Keratinocyte (primary cell): ENCODE data around the gene RNF144A. TPM values are rescaled to one million over a fixed set of nuclear protein-coding genes. Genes with fewer than 3 reads are reported as not detected.

Experiments
- DNase-seq: peaks from one replicate; pipeline ENCODE4 v3.0.0-alpha.2; 2011; ENCODE audit warnings: low read depth, missing footprints, low spot score
- FAIRE-seq: peaks from 2 replicates; lab custom pipeline; 2011; peaks lifted over from hg19 to GRCh38; lab: Jason Lieb, UNC
- H2AFZ ChIP-seq: 2 replicates; pipeline ENCODE4 v1.6.0; 2012; ENCODE audit warnings: low read length, control low read depth, inconsistent platforms; ENCODE audit not compliant: control insufficient read depth
- H3K27ac ChIP-seq: 2 replicates; pipeline ENCODE4 v1.5.1; 2011; ENCODE audit warnings: low read length; ENCODE audit not compliant: control insufficient read depth, insufficient read depth
- H3K27me3 ChIP-seq: 3 replicates; pipeline ENCODE4 v1.6.0; 2011; ENCODE audit warnings: low read length; ENCODE audit not compliant: control insufficient read depth, insufficient read depth; ENCODE audit errors: extremely low read depth
- H3K36me3 ChIP-seq, 2 experiments: 2 replicates in 1 of 2; 3 replicates in 1 of 2; pipeline ENCODE4 v1.5.1; 2011; ENCODE audit warnings: low read length in 2 of 2, mild to moderate bottlenecking in 1 of 2; ENCODE audit not compliant: control insufficient read depth in 2 of 2, insufficient read depth in 2 of 2; ENCODE audit errors: extremely low read depth in 1 of 2
- H3K4me1 ChIP-seq: 3 replicates; pipeline ENCODE4 v1.5.1; 2011; ENCODE audit warnings: low read length; ENCODE audit not compliant: control insufficient read depth, insufficient read depth; ENCODE audit errors: extremely low read depth
- H3K4me2 ChIP-seq: 3 replicates; pipeline ENCODE4 v1.6.0; 2011; ENCODE audit warnings: low read depth, low read length; ENCODE audit not compliant: control insufficient read depth, insufficient read depth; ENCODE audit errors: extremely low read depth
- H3K4me3 ChIP-seq, 3 experiments: fragments of 200-600 bp in 1 of 3; sonication (generic) in 1 of 3; 2 replicates in 2 of 3; 3 replicates in 1 of 3; pipeline ENCODE4 v1.5.1; 2011 to 2016; ENCODE audit warnings: low read length in 3 of 3, mild to moderate bottlenecking in 3 of 3, control low read depth in 2 of 3, inconsistent platforms in 1 of 3, low read depth in 1 of 3, mixed read lengths in 1 of 3, mixed run types in 1 of 3, moderate library complexity in 1 of 3; ENCODE audit not compliant: control insufficient read depth in 2 of 3, insufficient read depth in 2 of 3; ENCODE audit errors: extremely low read depth in 1 of 3
- H3K79me2 ChIP-seq: 2 replicates; pipeline ENCODE4 v1.6.0; 2012; ENCODE audit warnings: low read length; ENCODE audit not compliant: control insufficient read depth, insufficient read depth
- H3K9ac ChIP-seq: 3 replicates; pipeline ENCODE4 v1.6.0; 2011; ENCODE audit warnings: low read length; ENCODE audit not compliant: control insufficient read depth, insufficient read depth; ENCODE audit errors: extremely low read depth
- H3K9me1 ChIP-seq: 3 replicates; pipeline ENCODE4 v1.6.0; 2011; ENCODE audit warnings: low read length; ENCODE audit not compliant: control insufficient read depth, insufficient read depth; ENCODE audit errors: extremely low read depth
- H3K9me3 ChIP-seq: 2 replicates; pipeline ENCODE4 v1.5.1; 2012; ENCODE audit warnings: low read depth, low read length; ENCODE audit not compliant: control insufficient read depth
- H4K20me1 ChIP-seq: 3 replicates; pipeline ENCODE4 v1.6.0; 2011; ENCODE audit warnings: low read length; ENCODE audit not compliant: control insufficient read depth, insufficient read depth; ENCODE audit errors: extremely low read depth
- CTCF ChIP-seq, 3 experiments: IDR thresholded peaks in 1 of 3; conservative IDR thresholded peaks in 1 of 3; optimal IDR thresholded peaks in 1 of 3; 2 replicates in 2 of 3; 3 replicates in 1 of 3; pipeline versions ENCODE3 to v1.5.1; 2011; ENCODE audit warnings: low read length in 3 of 3, mild to moderate bottlenecking in 3 of 3, moderate library complexity in 2 of 3, control low read depth in 1 of 3, inconsistent platforms in 1 of 3; ENCODE audit not compliant: insufficient read depth in 2 of 3; ENCODE audit errors: extremely low read depth in 1 of 3
- EZH2 ChIP-seq: IDR thresholded peaks from one replicate; pipeline ENCODE4 v1.6.1; 2012; ENCODE audit warnings: inconsistent platforms, mild to moderate bottlenecking, low read length, moderate library complexity
- dilution Hi-C: fragments of 300-500 bp; cut with MboI; formaldehyde crosslinking; loops from one replicate; pipeline ENCODE4 v1.7.0; 2020; ENCODE audit warnings: low sequenced_read_pairs; ENCODE audit not compliant: extremely low pct_ligation_motif_present
- polyA plus RNA-seq, 5 experiments: library from polyadenylated mRNA; depleted of rRNA in 3 of 5; stranded (reverse) in 3 of 5; stranded (forward) in 1 of 5; unstranded in 1 of 5; fragments of >200 nt; gene quantifications; 1 replicate in 1 of 5; 2 replicates in 3 of 5; 3 replicates in 1 of 5; pipeline versions ENCODE4 v1.2.1 to v1.2.3, GENCODE V29; 2011 to 2012; ENCODE audit warnings: missing spikeins in 2 of 5, low read depth in 1 of 5, low replicate concordance in 1 of 5

The RNF144A gene
- polyA plus RNA-seq, 1 donor (not counting 4 experiments of a cell fraction or from before 2014, with no cell fraction given): 1.4 TPM

GRCh38 chr2:6930923-6931647 lies 13.9 kb downstream of the RNF144A start:
- H3K9me3 ChIP-seq: no peaks in the 10 kb centered on the region
- H3K36me3 ChIP-seq: no peaks in the 10 kb centered on the region
- H4K20me1 ChIP-seq: no peaks in the 10 kb centered on the region
- no peak overlapping the region for H3K4me2 ChIP-seq
- no peaks in the 10 kb centered on the region for H3K27me3 ChIP-seq
- no peak for TF ChIP-seq EZH2
- TF ChIP-seq CTCF (optimal IDR thresholded peaks at IDR 0.05 in 1 of 3, IDR thresholded peaks at IDR 0.05 in 1 of 3, conservative IDR thresholded peaks at IDR 0.05 in 1 of 3; ENCODE audit: extremely low read depth in 1 of 3, insufficient read depth in 2 of 3, low read length in 3 of 3): no peak
- dilution Hi-C loops: no loop called here
- H3K9ac ChIP-seq: no peak overlapping the region
- DNase-seq (no peak), FAIRE-seq (no peak)
- H3K4me3 ChIP-seq: no peak overlapping the region
- H3K79me2 ChIP-seq: no peaks in the 10 kb centered on the region
- no peak overlapping the region for H3K27ac ChIP-seq
- H3K9me1 ChIP-seq: no peaks in the 10 kb centered on the region
- H2AFZ ChIP-seq: no peak overlapping the region
- no peaks in the 10 kb centered on the region for H3K4me1 ChIP-seq

- Histone ChIP-seq H3K4me2 (no peak overlapping the region), H3K27ac (no peak overlapping the region), H2AFZ (no peak overlapping the region), H3K4me3 (no peak overlapping the region), H3K9me3 (no peaks in the 10 kb centered on the region), H3K79me2 (no peaks in the 10 kb centered on the region), H3K36me3 (no peaks in the 10 kb centered on the region), H3K9ac (no peak overlapping the region), H3K4me1 (no peaks in the 10 kb centered on the region), H3K9me1 (no peaks in the 10 kb centered on the region), H3K27me3 (no peaks in the 10 kb centered on the region), H4K20me1 (no peaks in the 10 kb centered on the region)
- FAIRE-seq: no peak
- TF ChIP-seq CTCF (optimal IDR thresholded peaks at IDR 0.05 in 1 of 3, IDR thresholded peaks at IDR 0.05 in 1 of 3, conservative IDR thresholded peaks at IDR 0.05 in 1 of 3; ENCODE audit: extremely low read depth in 1 of 3, insufficient read depth in 2 of 3, low read length in 3 of 3) (no peak), EZH2 (no peak)
- no peak for DNase-seq
- dilution Hi-C loops: no loop called here
These were observed 14.5 kb downstream of the RNF144A start for GRCh38 chr2:6931753-6932152.
